Measurements from ENCODE around the gene TMEM205.
"Not testable (repeated sequence)": the region's sequence is repeated elsewhere in the genome, so short reads cannot be mapped to it uniquely, and the experiment has no call there.

The TMEM205 gene

GRCh38 chr19:11338569-11339253, 7.4 kb downstream of the TMEM205 start:
- DNase-seq: no peak

GRCh38 chr19:11338121-11338520, 7.9 kb downstream of the TMEM205 start:
- DNase-seq: no peak

GRCh38 chr19:11337080-11337479, 9.0 kb downstream of the TMEM205 start:
- no peak for DNase-seq

- DNase-seq: no peak
Observed at GRCh38 chr19:11335449-11336146, 10.5 kb downstream of the TMEM205 start.

GRCh38 chr19:11333838-11334237, 12.2 kb downstream of the TMEM205 start:
- DNase-seq: not testable (repeated sequence)

- no peak for DNase-seq
Observed at GRCh38 chr19:11332822-11333221, 13.2 kb downstream of the TMEM205 start.

- DNase-seq: no peak
Observed at GRCh38 chr19:11331502-11331901, 14.6 kb downstream of the TMEM205 start.

- no peak for DNase-seq
Observed at GRCh38 chr19:11330127-11330526, 15.9 kb downstream of the TMEM205 start.

GRCh38 chr19:11325544-11325943, 20.5 kb downstream of the TMEM205 start:
- no peak for DNase-seq

GRCh38 chr19:11324748-11325389, 21.2 kb downstream of the TMEM205 start:
- DNase-seq: no peak

GRCh38 chr19:11324079-11324661, 21.9 kb downstream of the TMEM205 start:
- DNase-seq: peak; percentile 23 to 60

- no peak for DNase-seq
Observed at GRCh38 chr19:11323601-11324078, 22.4 kb downstream of the TMEM205 start.

GRCh38 chr19:11322269-11323024, 23.6 kb downstream of the TMEM205 start:
- no peak for DNase-seq

- DNase-seq: no peak
Observed at GRCh38 chr19:11321191-11322126, 24.6 kb downstream of the TMEM205 start.

- not testable (repeated sequence) for DNase-seq
Observed at GRCh38 chr19:11320278-11320995, 25.6 kb downstream of the TMEM205 start.

GRCh38 chr19:11306337-11306736, 39.7 kb downstream of the TMEM205 start:
- no peak for DNase-seq

GRCh38 chr19:11304936-11305335, 41.1 kb downstream of the TMEM205 start:
- DNase-seq: no peak

- no peak for DNase-seq
Observed at GRCh38 chr19:11300811-11301120, 45.3 kb downstream of the TMEM205 start.

GRCh38 chr19:11299946-11300810, 45.9 kb downstream of the TMEM205 start:
- no peak for DNase-seq

- DNase-seq: no peak
Observed at GRCh38 chr19:11296264-11296663, 49.8 kb downstream of the TMEM205 start.
